GM12878 (cell line): Measurements from ENCODE around the gene TREML1. TPM values are rescaled to one million over a fixed set of nuclear protein-coding genes. Genes with fewer than 3 reads are reported as not detected.

Experiments used
- ATAC-seq: fragments of 200-7000 bp; cut with Tn5 transposase; 3 replicates; pipeline ENCODE4 v1.9.1; 2020; ENCODE audit warnings: mild to moderate bottlenecking, moderate library complexity
- BruUV-seq: library from RNA; stranded (reverse); fragments of 400-500 nt; replicated peaks from 2 replicates; lab custom pipeline; 2021; lab: Mats Ljungman, UMichigan
- CTCF ChIA-PET: fragments of 300-600 bp; sonication (Branson Sonifier 250); formaldehyde crosslinking; extraction: SDS; loops from one replicate; lab custom pipeline; 2021; ENCODE audit warnings: inconsistent platforms; lab: Yijun Ruan, JAX
- POLR2A ChIA-PET: fragments of 350-600 bp; formaldehyde crosslinking; extraction: SDS; loops from one replicate; lab custom pipeline; 2021; ENCODE audit warnings: inconsistent platforms; lab: Charles Lee
- RAD21 ChIA-PET: fragments of 300-600 bp; sonication (Branson Sonifier 250); formaldehyde crosslinking; loops from one replicate; lab custom pipeline; 2023; ENCODE audit warnings: antibody characterized with exemption; ENCODE audit not compliant: unreplicated experiment; lab: Charles Lee
- SMC1A ChIA-PET: fragments of 300-600 bp; sonication (Branson Sonifier 250); formaldehyde crosslinking; loops from one replicate; lab custom pipeline; 2023; ENCODE audit not compliant: unreplicated experiment, uncharacterized antibody; lab: Charles Lee
- DNase-seq: peaks from one replicate; pipeline ENCODE4 v3.0.0-alpha.2; 2011; ENCODE audit warnings: low read depth, low spot score
- FAIRE-seq: peaks from 3 replicates; lab custom pipeline; 2011; peaks lifted over from hg19 to GRCh38; lab: Jason Lieb, UNC
- H2AFZ ChIP-seq: 2 replicates; pipeline ENCODE4 v1.6.0; 2011; ENCODE audit warnings: low read depth, low read length, control low read depth; ENCODE audit not compliant: control insufficient read depth
- H3K27ac ChIP-seq: 2 replicates; pipeline ENCODE4 v1.5.1; 2011; ENCODE audit warnings: control low read depth; ENCODE audit not compliant: control insufficient read depth, insufficient read depth
- H3K27me3 ChIP-seq, 2 experiments: replicated peaks in 1 of 2; 2 replicates each; pipeline versions ENCODE4 v1.6.0 to v1.6.1; 2011; ENCODE audit warnings: low read length in 1 of 2; ENCODE audit not compliant: control insufficient read depth in 2 of 2, insufficient read depth in 2 of 2
- H3K36me3 ChIP-seq, 2 experiments: 2 replicates each; pipeline ENCODE4 v1.5.1; 2011; ENCODE audit warnings: low read length in 1 of 2; ENCODE audit not compliant: control insufficient read depth in 2 of 2, insufficient read depth in 2 of 2
- H3K4me1 ChIP-seq: 2 replicates; pipeline ENCODE4 v1.6.1; 2011; ENCODE audit warnings: mild to moderate bottlenecking, low read length, moderate library complexity, mixed read lengths; ENCODE audit not compliant: control insufficient read depth, insufficient read depth
- H3K4me2 ChIP-seq: 2 replicates; pipeline ENCODE4 v1.6.0; 2011; ENCODE audit warnings: control low read depth; ENCODE audit not compliant: control insufficient read depth, insufficient read depth
- H3K4me3 ChIP-seq: fragments of 200-600 bp; sonication (generic); 2 replicates; pipeline ENCODE4 v1.5.1; 2016
- H3K79me2 ChIP-seq: 2 replicates; pipeline ENCODE4 v1.6.0; 2011; ENCODE audit warnings: low read length; ENCODE audit not compliant: control insufficient read depth, insufficient read depth
- H3K9ac ChIP-seq: 2 replicates; pipeline ENCODE4 v1.8.0; 2011; ENCODE audit warnings: low read length, control low read depth, mixed read lengths; ENCODE audit not compliant: control insufficient read depth, insufficient read depth
- H3K9me3 ChIP-seq: replicated peaks from 3 replicates; pipeline ENCODE4 v1.5.1; 2011; ENCODE audit warnings: mild to moderate bottlenecking, low read length; ENCODE audit not compliant: control insufficient read depth, insufficient read depth
- H4K20me1 ChIP-seq: 2 replicates; pipeline ENCODE4 v1.6.0; 2011; ENCODE audit not compliant: control insufficient read depth, insufficient read depth
- ATF7 ChIP-seq: fragments of 450-650 bp; IDR thresholded peaks from 2 replicates; pipeline ENCODE4 v1.6.1; 2016; ENCODE audit warnings: low read depth, mild to moderate bottlenecking
- CHD2 ChIP-seq: IDR thresholded peaks from 2 replicates; pipeline ENCODE4 v1.6.1; 2011; ENCODE audit warnings: low read depth, low read length, improper control_type of control experiment, borderline replicate concordance
- FOXK2 ChIP-seq: fragments of 450-650 bp; IDR thresholded peaks from 2 replicates; pipeline ENCODE4 v1.6.1; 2017; ENCODE audit warnings: mild to moderate bottlenecking, moderate library complexity
- GATAD2B ChIP-seq: fragments of 450-650 bp; conservative IDR thresholded peaks from 2 replicates; pipeline ENCODE4 v1.6.1; 2017; ENCODE audit warnings: low read depth, mild to moderate bottlenecking, moderate library complexity
- LARP7 ChIP-seq: fragments of 450-650 bp; IDR thresholded peaks from 2 replicates; pipeline ENCODE4 v1.6.1; 2017; ENCODE audit warnings: mild to moderate bottlenecking
- MEF2A ChIP-seq: IDR thresholded peaks from 2 replicates; pipeline ENCODE4 v1.6.1; 2011; ENCODE audit warnings: low read depth, mild to moderate bottlenecking, low read length, moderate library complexity; ENCODE audit not compliant: insufficient read depth
- MYC ChIP-seq: IDR thresholded peaks from 2 replicates; pipeline ENCODE4 v1.6.1; 2011; ENCODE audit warnings: mild to moderate bottlenecking, low read length, moderate library complexity, inconsistent platforms; ENCODE audit not compliant: insufficient read depth, insufficient replicate concordance, insufficient read length, severe bottlenecking
- NFIC ChIP-seq: IDR thresholded peaks from 2 replicates; pipeline ENCODE4 v1.6.1; 2012; ENCODE audit warnings: low read depth, mild to moderate bottlenecking, inconsistent platforms, low read length, moderate library complexity
- SMAD5 ChIP-seq: IDR thresholded peaks from 2 replicates; pipeline ENCODE4 v1.6.1; 2016; ENCODE audit warnings: antibody characterized with exemption, low read depth
- WGBS: methylation state at CpG from one replicate; pipeline ENCODE4 v1.1.6; 2016; ENCODE audit warnings: low lambda C conversion rate; ENCODE audit not compliant: insufficient replicate concordance, insufficient coverage; ENCODE audit errors: missing lambda C conversion rate; 5-methylcytosine and 5-hydroxymethylcytosine counted together
- in situ Hi-C: fragments of 300-500 bp; cut with MboI; formaldehyde crosslinking; loops from 9 replicates; pipeline ENCODE4 v1.14.3; 2018; ENCODE audit warnings: mixed read lengths
- intact Hi-C: fragments of 100-400 bp; cut with micrococcal nuclease; formaldehyde crosslinking; loops from one replicate; pipeline ENCODE4 v1.14.2; 2022; ENCODE audit not compliant: unreplicated experiment
- polyA plus RNA-seq, 11 experiments: library from polyadenylated mRNA; depleted of rRNA in 4 of 11; unstranded in 6 of 11; stranded (reverse) in 5 of 11; fragments of >200 nt; fragmentation: Nextera tagmentation in 4 of 11; fragmentation: Illumina TruSeq in 1 of 11; extraction: Ambion mirVana in 4 of 11; extraction: Trizol in 1 of 11; gene quantifications; 1 replicate in 1 of 11; 2 replicates in 10 of 11; pipeline versions ENCODE4 v1.2.1 to v1.2.3, GENCODE V29; 2011 to 2016; ENCODE audit warnings: inconsistent platforms in 2 of 11, missing spikeins in 2 of 11, low read depth in 1 of 11
- total RNA-seq, 4 experiments: library from RNA; depleted of rRNA in 3 of 4; stranded (reverse); fragments of >200 nt in 3 of 4; fragmentation: Illumina TruSeq in 1 of 4; extraction: Trizol in 1 of 4; gene quantifications; 2 replicates each; pipeline versions ENCODE4 v1.2.1 to v1.2.3, GENCODE V29; 2013 to 2021
- TF ChIP-seq, protein P1 (sequence below): fragments of 450-650 bp; IDR thresholded peaks from 2 replicates; pipeline ENCODE4 v1.6.1; 2016; ENCODE audit warnings: mild to moderate bottlenecking, moderate library complexity, borderline replicate concordance
- TF ChIP-seq, protein P2 (sequence below): IDR thresholded peaks from 2 replicates; pipeline ENCODE4 v1.6.1; 2012; ENCODE audit warnings: low read depth, low read length, improper control_type of control experiment

TREML1 gene
- total and polyA plus RNA-seq, 10 of the 15 experiments (the other 5 are each of a cell fraction or from before 2014, with no cell fraction given), result 0.21 TPM; not detected in 9

DNA sequence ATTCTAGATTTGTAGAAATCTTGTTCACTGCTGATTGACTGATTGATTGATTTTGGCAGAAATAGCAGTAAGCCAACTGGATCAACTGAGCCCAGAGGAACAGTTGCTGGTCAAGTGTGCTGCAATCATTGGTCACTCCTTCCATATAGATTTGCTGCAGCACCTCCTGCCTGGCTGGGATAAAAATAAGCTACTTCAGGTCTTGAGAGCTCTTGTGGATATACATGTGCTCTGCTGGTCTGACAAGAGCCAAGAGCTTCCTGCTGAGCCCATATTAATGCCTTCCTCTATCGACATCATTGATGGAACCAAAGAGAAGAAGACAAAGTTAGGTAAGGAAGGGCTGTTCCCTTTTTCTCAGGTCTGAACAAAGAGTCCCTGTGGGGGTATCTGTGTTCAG lies 31.2 kb downstream of the TREML1 start:
- Histone ChIP-seq H3K9ac (no peak overlapping the region), H3K9me3 (no peaks in the 10 kb centered on the region), H3K27ac (no peak overlapping the region), H3K79me2 (no peaks in the 10 kb centered on the region), H3K4me3 (no peak overlapping the region)
- 59% methylated on average over 1 of the region's 1 CpG for WGBS
- FAIRE-seq (no peak), DNase-seq (no peak), ATAC-seq (no peak)
- RAD21 ChIA-PET, result no interaction called here
- in situ Hi-C loops, result no loop called here
- TF ChIP-seq, protein P1, sequence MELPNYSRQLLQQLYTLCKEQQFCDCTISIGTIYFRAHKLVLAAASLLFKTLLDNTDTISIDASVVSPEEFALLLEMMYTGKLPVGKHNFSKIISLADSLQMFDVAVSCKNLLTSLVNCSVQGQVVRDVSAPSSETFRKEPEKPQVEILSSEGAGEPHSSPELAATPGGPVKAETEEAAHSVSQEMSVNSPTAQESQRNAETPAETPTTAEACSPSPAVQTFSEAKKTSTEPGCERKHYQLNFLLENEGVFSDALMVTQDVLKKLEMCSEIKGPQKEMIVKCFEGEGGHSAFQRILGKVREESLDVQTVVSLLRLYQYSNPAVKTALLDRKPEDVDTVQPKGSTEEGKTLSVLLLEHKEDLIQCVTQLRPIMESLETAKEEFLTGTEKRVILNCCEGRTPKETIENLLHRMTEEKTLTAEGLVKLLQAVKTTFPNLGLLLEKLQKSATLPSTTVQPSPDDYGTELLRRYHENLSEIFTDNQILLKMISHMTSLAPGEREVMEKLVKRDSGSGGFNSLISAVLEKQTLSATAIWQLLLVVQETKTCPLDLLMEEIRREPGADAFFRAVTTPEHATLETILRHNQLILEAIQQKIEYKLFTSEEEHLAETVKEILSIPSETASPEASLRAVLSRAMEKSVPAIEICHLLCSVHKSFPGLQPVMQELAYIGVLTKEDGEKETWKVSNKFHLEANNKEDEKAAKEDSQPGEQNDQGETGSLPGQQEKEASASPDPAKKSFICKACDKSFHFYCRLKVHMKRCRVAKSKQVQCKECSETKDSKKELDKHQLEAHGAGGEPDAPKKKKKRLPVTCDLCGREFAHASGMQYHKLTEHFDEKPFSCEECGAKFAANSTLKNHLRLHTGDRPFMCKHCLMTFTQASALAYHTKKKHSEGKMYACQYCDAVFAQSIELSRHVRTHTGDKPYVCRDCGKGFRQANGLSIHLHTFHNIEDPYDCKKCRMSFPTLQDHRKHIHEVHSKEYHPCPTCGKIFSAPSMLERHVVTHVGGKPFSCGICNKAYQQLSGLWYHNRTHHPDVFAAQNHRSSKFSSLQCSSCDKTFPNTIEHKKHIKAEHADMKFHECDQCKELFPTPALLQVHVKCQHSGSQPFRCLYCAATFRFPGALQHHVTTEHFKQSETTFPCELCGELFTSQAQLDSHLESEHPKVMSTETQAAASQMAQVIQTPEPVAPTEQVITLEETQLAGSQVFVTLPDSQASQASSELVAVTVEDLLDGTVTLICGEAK, result no peak
- TF ChIP-seq FOXK2 (no peak), GATAD2B (no peak), SMAD5 (no peak), MEF2A (no peak), MYC (no peak), LARP7 (no peak), ATF7 (no peak), NFIC (no peak), CHD2 (no peak)
- TF ChIP-seq, protein P2, sequence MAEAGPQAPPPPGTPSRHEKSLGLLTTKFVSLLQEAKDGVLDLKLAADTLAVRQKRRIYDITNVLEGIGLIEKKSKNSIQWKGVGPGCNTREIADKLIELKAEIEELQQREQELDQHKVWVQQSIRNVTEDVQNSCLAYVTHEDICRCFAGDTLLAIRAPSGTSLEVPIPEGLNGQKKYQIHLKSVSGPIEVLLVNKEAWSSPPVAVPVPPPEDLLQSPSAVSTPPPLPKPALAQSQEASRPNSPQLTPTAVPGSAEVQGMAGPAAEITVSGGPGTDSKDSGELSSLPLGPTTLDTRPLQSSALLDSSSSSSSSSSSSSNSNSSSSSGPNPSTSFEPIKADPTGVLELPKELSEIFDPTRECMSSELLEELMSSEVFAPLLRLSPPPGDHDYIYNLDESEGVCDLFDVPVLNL, result no peak
- TF ChIP-seq, all 136 proteins: peak for 0
- H4K20me1 ChIP-seq, result no peaks in the 10 kb centered on the region
- no peak overlapping the region for H3K4me2 ChIP-seq
- H3K27me3 ChIP-seq, result no peaks in the 10 kb centered on the region
- no peaks in the 10 kb centered on the region for H3K4me1 ChIP-seq
- intact Hi-C loops, result no loop called here
- H3K36me3 ChIP-seq, result no peaks in the 10 kb centered on the region
- ChIA-PET SMC1A (interaction anchor here (1.3 kb wide), 1 partner anchor 12 kb away, joined by 3 read pairs; no protein-coding TSS in a partner anchor), POLR2A (no interaction called here), CTCF (interaction anchor here (0.5 kb wide), 1 partner anchor 13 kb away, joined by 3 read pairs; no protein-coding TSS in a partner anchor)
- no TSS peak for BruUV-seq
- H2AFZ ChIP-seq, result no peak overlapping the region
